Endothelial cell of umbilical vein (primary cell): ENCODE results near the gene ZSCAN32. TPM values are rescaled to one million over a fixed set of nuclear protein-coding genes. Genes with fewer than 3 reads are reported as not detected.

Source experiments
- BruUV-seq: library from RNA; stranded (reverse); fragments of 400-500 nt; replicated peaks from 2 replicates; lab custom pipeline; 2021; lab: Mats Ljungman, UMichigan
- CTCF ChIA-PET: fragments of 300-600, 350-600 bp; sonication (Branson Sonifier 250); formaldehyde crosslinking; loops from one replicate; lab custom pipeline; 2021; ENCODE audit warnings: antibody characterized with exemption, inconsistent platforms; lab: Charles Lee
- POLR2A ChIA-PET: fragments of 300-600, 350-600 bp; sonication (Branson Sonifier 250); formaldehyde crosslinking; loops from one replicate; lab custom pipeline; 2021; ENCODE audit warnings: antibody characterized with exemption, inconsistent platforms; lab: Charles Lee
- DNase-seq: peaks from one replicate; pipeline ENCODE4 v3.0.0-alpha.2; 2011; ENCODE audit warnings: low read depth, low spot score
- FAIRE-seq: peaks from 2 replicates; lab custom pipeline; 2011; peaks lifted over from hg19 to GRCh38; lab: Jason Lieb, UNC
- H2AFZ ChIP-seq: 2 replicates; pipeline ENCODE4 v1.6.0; 2012; ENCODE audit warnings: low read depth, low read length, control low read depth, inconsistent platforms
- H3K27ac ChIP-seq: 2 replicates; pipeline ENCODE4 v1.5.1; 2011; ENCODE audit warnings: low read depth, mild to moderate bottlenecking, control low read depth, low read length, moderate library complexity; ENCODE audit not compliant: insufficient read depth
- H3K27me3 ChIP-seq, 2 experiments: 2 replicates each; pipeline versions ENCODE4 v1.6.0 to v1.6.1; 2011; ENCODE audit warnings: low read length in 2 of 2, mixed read lengths in 1 of 2; ENCODE audit not compliant: control insufficient read depth in 2 of 2, insufficient read depth in 2 of 2
- H3K36me3 ChIP-seq, 2 experiments: 2 replicates in 1 of 2; 3 replicates in 1 of 2; pipeline ENCODE4 v1.5.1; 2011; ENCODE audit warnings: low read length in 2 of 2, mild to moderate bottlenecking in 1 of 2, moderate library complexity in 1 of 2; ENCODE audit not compliant: control insufficient read depth in 2 of 2, insufficient read depth in 2 of 2; ENCODE audit errors: extremely low read depth in 1 of 2
- H3K4me1 ChIP-seq: 3 replicates; pipeline ENCODE4 v1.5.1; 2011; ENCODE audit warnings: mild to moderate bottlenecking, low read length; ENCODE audit not compliant: control insufficient read depth, insufficient read depth; ENCODE audit errors: extremely low read depth
- H3K4me2 ChIP-seq: 2 replicates; pipeline ENCODE4 v1.6.1; 2011; ENCODE audit warnings: low read length, control low read depth, mixed read lengths; ENCODE audit not compliant: insufficient read depth
- H3K4me3 ChIP-seq, 3 experiments: fragments of 200-600 bp in 1 of 3; sonication (generic), shearing (Covaris generic) in 1 of 3; replicated peaks in 1 of 3; 2 replicates each; pipeline ENCODE4 v1.5.1; 2011 to 2016; ENCODE audit warnings: control low read depth in 3 of 3, low read length in 3 of 3, mild to moderate bottlenecking in 2 of 3, inconsistent platforms in 1 of 3, low read depth in 1 of 3, moderate library complexity in 1 of 3; ENCODE audit not compliant: insufficient read depth in 1 of 3
- H3K79me2 ChIP-seq: 2 replicates; pipeline ENCODE4 v1.6.0; 2012; ENCODE audit warnings: low read length, inconsistent platforms; ENCODE audit not compliant: control insufficient read depth, insufficient read depth
- H3K9ac ChIP-seq: replicated peaks from 2 replicates; pipeline ENCODE3; 2011; ENCODE audit warnings: low read length, control low read depth; ENCODE audit not compliant: insufficient read depth; ENCODE audit errors: extremely low read depth
- H3K9me1 ChIP-seq: replicated peaks from 3 replicates; pipeline ENCODE4 v1.6.0; 2011; ENCODE audit warnings: mild to moderate bottlenecking, low read length; ENCODE audit not compliant: control insufficient read depth, insufficient read depth; ENCODE audit errors: extremely low read depth
- H3K9me3 ChIP-seq: replicated peaks from 2 replicates; pipeline ENCODE4 v1.5.1; 2012; ENCODE audit warnings: low read length, inconsistent platforms; ENCODE audit not compliant: control insufficient read depth, insufficient read depth
- H4K20me1 ChIP-seq: replicated peaks from 2 replicates; pipeline ENCODE3; 2011; ENCODE audit warnings: mild to moderate bottlenecking, low read length; ENCODE audit not compliant: control insufficient read depth, insufficient read depth; ENCODE audit errors: extremely low read depth
- CTCF ChIP-seq, 2 donors: IDR thresholded peaks; 1 replicate in 1 of 2; 2 replicates in 1 of 2; pipeline ENCODE4 v1.5.1; 2011; ENCODE audit warnings: low read length in 2 of 2, mild to moderate bottlenecking in 2 of 2, moderate library complexity in 2 of 2, control low read depth in 1 of 2, inconsistent platforms in 1 of 2, low read depth in 1 of 2; ENCODE audit not compliant: insufficient read depth in 1 of 2; ENCODE audit errors: extremely low read depth in 1 of 2
- EZH2 ChIP-seq: IDR thresholded peaks from 2 replicates; pipeline ENCODE4 v1.6.1; 2012; ENCODE audit warnings: borderline replicate concordance, low read depth, mild to moderate bottlenecking, moderate library complexity, low read length, inconsistent platforms; ENCODE audit not compliant: severe bottlenecking
- FOS ChIP-seq: IDR thresholded peaks from 2 replicates; pipeline ENCODE4 v1.6.1; 2011; ENCODE audit warnings: mild to moderate bottlenecking, low read length, moderate library complexity, borderline replicate concordance; ENCODE audit not compliant: insufficient read depth
- GATA2 ChIP-seq: IDR thresholded peaks from 2 replicates; pipeline ENCODE4 v1.7.0; 2011; ENCODE audit warnings: low read depth, mild to moderate bottlenecking, moderate library complexity, mixed read lengths, low read length; ENCODE audit not compliant: insufficient read length, insufficient read depth
- JUN ChIP-seq: IDR thresholded peaks from 2 replicates; pipeline ENCODE4 v1.6.1; 2011; ENCODE audit warnings: borderline replicate concordance, low read depth; ENCODE audit not compliant: insufficient read length, insufficient read depth
- MAX ChIP-seq: IDR thresholded peaks from 2 replicates; pipeline ENCODE4 v1.6.1; 2011; ENCODE audit not compliant: insufficient read depth, insufficient read length
- MYC ChIP-seq: IDR thresholded peaks from one replicate; pipeline ENCODE4 v1.6.1; 2011; ENCODE audit warnings: mild to moderate bottlenecking, low read depth, low read length
- POLR2A ChIP-seq: IDR thresholded peaks from 2 replicates; pipeline ENCODE4 v1.6.1; 2012; ENCODE audit warnings: low read depth, mild to moderate bottlenecking, control low read depth, low read length
- POLR2AphosphoS5 ChIP-seq: IDR thresholded peaks from 2 replicates; pipeline ENCODE4 v1.6.1; 2012; ENCODE audit warnings: low read depth, mild to moderate bottlenecking, control low read depth, low read length, moderate library complexity; ENCODE audit not compliant: insufficient read depth
- dilution Hi-C: fragments of 300-500 bp; cut with MboI; formaldehyde crosslinking; loops from one replicate; pipeline ENCODE4 v1.15.0; 2019; ENCODE audit warnings: low sequenced_read_pairs; ENCODE audit not compliant: extremely low pct_ligation_motif_present
- intact Hi-C: fragments of 100-400 bp; cut with micrococcal nuclease; formaldehyde crosslinking; loops from one replicate; pipeline ENCODE4 v1.10.0; 2022
- polyA plus RNA-seq, 4 experiments: library from polyadenylated mRNA; depleted of rRNA in 3 of 4; stranded (reverse) in 3 of 4; unstranded in 1 of 4; fragments of >200 nt; gene quantifications; 2 replicates each; pipeline versions ENCODE4 v1.2.1 to v1.2.3, GENCODE V29; 2011 to 2012; ENCODE audit warnings: missing spikeins in 1 of 4
- total RNA-seq: library from RNA; stranded (reverse); gene quantifications from 2 replicates; pipeline ENCODE4 v1.2.3, GENCODE V29; 2021

Gene ZSCAN32
- total and polyA plus RNA-seq, 2 donors (not counting 3 experiments of a cell fraction or from before 2014, with no cell fraction given): 8.0 to 10.9 TPM

- H3K4me1 ChIP-seq: peaks cover 2% of the 10 kb centered on the region
- H3K79me2 ChIP-seq: no peaks in the 10 kb centered on the region
- H3K9ac ChIP-seq: peak overlapping the region; percentile 72
- no peaks in the 10 kb centered on the region for H3K27me3 ChIP-seq
- no peaks in the 10 kb centered on the region for H3K9me1 ChIP-seq
- H2AFZ ChIP-seq: peak overlapping the region; percentile 66
- CTCF ChIA-PET: interaction anchor here (1.0 to 1.6 kb wide), 3 partner anchors 35 to 98 kb away, joined by 3 to 5 read pairs (median 3); no protein-coding TSS in a partner anchor
- intact Hi-C loops (loop anchor here (2.0 to 5.0 kb wide), 2 partner anchors 37 to 136 kb away; partner anchors contain the start of genes CLUAP1, ZNF174 and ZSCAN32), dilution Hi-C loops (no loop called here)
- TF ChIP-seq JUN: no peak
- no peak for TF ChIP-seq FOS
- TF ChIP-seq GATA2: no peak
- peak; percentile 47 for TF ChIP-seq POLR2A
- no peak for TF ChIP-seq MYC
- peak; percentile 33 for TF ChIP-seq MAX
- TF ChIP-seq EZH2: no peak
- TF ChIP-seq CTCF (IDR thresholded peaks at IDR 0.05; ENCODE audit: extremely low read depth in 1 of 2, insufficient read depth in 1 of 2, low read depth in 1 of 2, low read length in 2 of 2): no peak
- no peak for TF ChIP-seq POLR2AphosphoS5
- DNase-seq (peak; percentile 95), FAIRE-seq (peak; percentile 97)
- no peaks in the 10 kb centered on the region for H4K20me1 ChIP-seq
- peak overlapping the region; percentile 71 for H3K27ac ChIP-seq
- H3K36me3 ChIP-seq: no peaks in the 10 kb centered on the region
- no TSS peak for BruUV-seq
- peak overlapping the region; percentile 88 for H3K4me2 ChIP-seq
- POLR2A ChIA-PET: interaction anchor here (0.8 to 0.9 kb wide), 2 partner anchors 36 to 79 kb away, joined by 3 to 5 read pairs; partner anchors contain the start of genes ZNF174 and ZSCAN32
- H3K4me3 ChIP-seq: peak overlapping the region; percentile 25 to 68 (median 57)
- H3K9me3 ChIP-seq: no peaks in the 10 kb centered on the region
Observed at GRCh38 chr16:3364774-3365427, 35.9 kb downstream of the ZSCAN32 start.
